Measurements from ENCODE around the gene TSPYL4. TPM values are rescaled to one million over a fixed set of nuclear protein-coding genes. Genes with fewer than 3 reads are reported as not detected.

The TSPYL4 gene
- total RNA-seq = 7.6 and 10.7 TPM in 2 replicates

GRCh38 chr6:116253505-116254296 is at the start of gene TSPYL4:
Gene TSPYL4 (minus strand): TSS chr6:116254075. CDS start chr6:116254008, 67 bp downstream.

GRCh38 chr6:116279232-116280160 is 25.6 kb upstream of the TSPYL4 start, which contains the start of gene TSPYL1:
Gene TSPYL1 (minus strand): TSS chr6:116279930. CDS start chr6:116279830, 100 bp downstream.

Other genes with a start within 250 kb of the TSPYL4 start
- 1.3 and 2.9 TPM in 2 replicates for gene FRK, start 193.2 kb downstream of the TSPYL4 start, total RNA-seq
- 21.2 and 25.1 TPM in 2 replicates for gene NT5DC1, start 153.2 kb downstream of the TSPYL4 start, total RNA-seq
- gene COL10A1, start 127.9 kb downstream of the TSPYL4 start, total RNA-seq = not detected in 2 replicates
- gene TSPYL1, start 25.9 kb upstream of the TSPYL4 start, total RNA-seq = 46.0 and 51.8 TPM in 2 replicates
- 30.7 and 62.9 TPM in 2 replicates for gene DSE, start 116.9 kb upstream of the TSPYL4 start, total RNA-seq
- 1.1 and 3.4 TPM in 2 replicates for gene CALHM6, start 207.3 kb upstream of the TSPYL4 start, total RNA-seq

All from cardiac atrium fibroblast (primary cell).